Right cardiac atrium (tissue), 5 donors: ENCODE measurements around the gene CDK6. TPM values are rescaled to one million over a fixed set of nuclear protein-coding genes. Genes with fewer than 3 reads are reported as not detected.

Experiments
- ATAC-seq, 2 donors: fragments of 200-7000 bp; cut with Tn5 transposase; one replicate each; pipeline versions ENCODE4 v1.8.0 to v1.9.1; 2020; ENCODE audit warnings: moderate library complexity in 2 of 2, mild to moderate bottlenecking in 1 of 2
- DNase-seq, 3 donors: peaks; one replicate each; pipeline ENCODE4 v3.0.0-alpha.2; 2020
- H3K27ac ChIP-seq: one replicate; pipeline ENCODE4 v1.5.1; 2013; ENCODE audit warnings: mild to moderate bottlenecking, low read length, control low read depth, moderate library complexity
- H3K27me3 ChIP-seq: one replicate; pipeline ENCODE4 v1.6.1; 2013; ENCODE audit not compliant: control insufficient read depth, insufficient read depth
- H3K4me1 ChIP-seq: one replicate; pipeline ENCODE4 v1.6.1; 2013; ENCODE audit warnings: low read length; ENCODE audit not compliant: control insufficient read depth, insufficient read depth
- H3K4me3 ChIP-seq: one replicate; pipeline ENCODE4 v1.5.1; 2013; ENCODE audit warnings: low read length, control low read depth
- H3K9me3 ChIP-seq: one replicate; pipeline ENCODE4 v1.6.1; 2013; ENCODE audit warnings: low read length; ENCODE audit not compliant: control insufficient read depth
- WGBS: extraction: QIAGEN DNeasy Blood & Tissue Kit; methylation state at CpG from one replicate; pipeline ENCODE4 v1.1.7; 2013; 5-methylcytosine and 5-hydroxymethylcytosine counted together
- intact Hi-C, 4 donors: fragments of 100-400 bp; cut with DNase I; formaldehyde crosslinking; loops; one replicate each; pipeline versions ENCODE4 v1.11.0 to v1.14.0; 2022 to 2023
- polyA plus RNA-seq: library from polyadenylated mRNA; stranded (reverse); fragments of 200-250 nt; gene quantifications from one replicate; pipeline ENCODE4 v1.2.3, GENCODE V29; 2013
- total RNA-seq, 4 donors: library from RNA; stranded (reverse); fragmentation: NEBNext Ultra II Directional; extraction: Animal tissue kit (Norgen Biotek cat#: 25700); gene quantifications; one replicate each; pipeline ENCODE4 v1.2.1, GENCODE V29; 2021
- donor health status: healthy with polysubstance abuse.
- donor health status: DM: no; HTN: yes; CAD: no.
- donor health status: DM: no; HTN: no; CAD: no.
- donor health status: DM: no; HTN: yes; CAD: no; lungs with severe emphysema.
- donor health status: DM: yes; HTN: yes; CAD: no.

The CDK6 gene
- total and polyA plus RNA-seq, 5 donors, result 1.8 to 9.7 (median 9.0) TPM

GRCh38 chr7:92569137-92569536, 267.2 kb downstream of the CDK6 start:
- no peak overlapping the region for H3K4me3 ChIP-seq
- DNase-seq (no peak), ATAC-seq (no peak)
- no peak overlapping the region for H3K27ac ChIP-seq
- WGBS, result 59% methylated on average over 4 of the region's 4 CpGs
- intact Hi-C loops, result no loop called here
- H3K27me3 ChIP-seq, result no peaks in the 10 kb centered on the region
- H3K9me3 ChIP-seq, result no peaks in the 10 kb centered on the region
- H3K4me1 ChIP-seq, result peaks cover 1% of the 10 kb centered on the region

- Histone ChIP-seq H3K9me3 (no peaks in the 10 kb centered on the region), H3K4me1 (peaks cover 1% of the 10 kb centered on the region), H3K4me3 (no peak overlapping the region), H3K27ac (no peak overlapping the region), H3K27me3 (no peaks in the 10 kb centered on the region)
- no peak for DNase-seq
- no peak for ATAC-seq
- 87% methylated on average over 6 of the region's 6 CpGs for WGBS
- intact Hi-C loops, result no loop called here
Observed at GRCh38 chr7:92567460-92567859, 268.9 kb downstream of the CDK6 start.

- intact Hi-C loops, result no loop called here
Observed at GRCh38 chr7:92563345-92563744, 273.0 kb downstream of the CDK6 start.

GRCh38 chr7:92560602-92561001, 275.8 kb downstream of the CDK6 start:
- Histone ChIP-seq H3K9me3 (no peaks in the 10 kb centered on the region), H3K27me3 (no peaks in the 10 kb centered on the region), H3K4me3 (no peak overlapping the region), H3K27ac (no peak overlapping the region), H3K4me1 (no peaks in the 10 kb centered on the region)
- intact Hi-C loops, result no loop called here
- DNase-seq (no peak), ATAC-seq (peak in 1 of 2 donors; percentile 36)

More at GRCh38 chr7:92563345-92563744, 273.0 kb downstream of the CDK6 start:
- WGBS, result 74% methylated on average over 2 of the region's 2 CpGs
- peaks cover 1% of the 10 kb centered on the region for H3K4me1 ChIP-seq
- ATAC-seq (no peak), DNase-seq (no peak)
- H3K27me3 ChIP-seq, result no peaks in the 10 kb centered on the region
- no peak overlapping the region for H3K4me3 ChIP-seq
- H3K9me3 ChIP-seq, result no peaks in the 10 kb centered on the region
- no peak overlapping the region for H3K27ac ChIP-seq

GRCh38 chr7:92557808-92558362, 278.5 kb downstream of the CDK6 start:
- Histone ChIP-seq H3K9me3 (no peaks in the 10 kb centered on the region), H3K4me3 (no peak overlapping the region), H3K27me3 (no peaks in the 10 kb centered on the region), H3K4me1 (peaks cover 1% of the 10 kb centered on the region), H3K27ac (no peak overlapping the region)
- intact Hi-C loops, result no loop called here
- ATAC-seq, result no peak
- WGBS, result 81% methylated on average over 7 of the region's 7 CpGs
- no peak for DNase-seq

- 85% methylated on average over 2 of the region's 2 CpGs for WGBS
- H3K4me1 ChIP-seq, result peaks cover 1% of the 10 kb centered on the region
- no peak overlapping the region for H3K27ac ChIP-seq
- no peak overlapping the region for H3K4me3 ChIP-seq
- H3K9me3 ChIP-seq, result no peaks in the 10 kb centered on the region
- no peaks in the 10 kb centered on the region for H3K27me3 ChIP-seq
- intact Hi-C loops, result no loop called here
- ATAC-seq (no peak), DNase-seq (no peak)
Observed at GRCh38 chr7:92557249-92557648, 279.1 kb downstream of the CDK6 start.

Other genes starting within 250 kb of the CDK6 start
- gene FAM133B, start 246.2 kb downstream of the CDK6 start, total RNA-seq, result 10 to 100 TPM; 13.2 to 18.1 (median 15.2) TPM
- gene FAM133B, start 246.2 kb downstream of the CDK6 start, polyA plus RNA-seq, result 16.6 TPM